Smooth muscle cell (in vitro differentiated cells): ENCODE measurements around the gene OPHN1. TPM values are rescaled to one million over a fixed set of nuclear protein-coding genes. Genes with fewer than 3 reads are reported as not detected.

Experiments
- DNase-seq: peaks from one replicate; lab custom pipeline; 2025; ENCODE audit not compliant: unreplicated experiment; lab: John Stamatoyannopoulos, UW
- H2AFZ ChIP-seq: fragments of 200-600 bp; sonication (generic); 2 replicates; pipeline ENCODE4 v1.6.0; 2016; ENCODE audit warnings: antibody characterized with exemption, low read depth, mild to moderate bottlenecking
- H3F3A ChIP-seq: fragments of 200-600 bp; sonication (generic); 2 replicates; pipeline ENCODE4 v1.6.0; 2017; ENCODE audit warnings: antibody characterized with exemption, low read depth
- H3K27ac ChIP-seq: fragments of 200-600 bp; sonication (generic); 2 replicates; pipeline ENCODE4 v1.5.1; 2016; ENCODE audit warnings: low read depth, mild to moderate bottlenecking
- H3K27me3 ChIP-seq: fragments of 200-600 bp; sonication (generic); 2 replicates; pipeline ENCODE4 v1.6.1; 2016; ENCODE audit warnings: low read depth, mild to moderate bottlenecking
- H3K36me3 ChIP-seq: fragments of 200-600 bp; sonication (generic); 2 replicates; pipeline ENCODE4 v1.5.1; 2016; ENCODE audit warnings: low read depth
- H3K4me1 ChIP-seq: fragments of 200-600 bp; sonication (generic); 2 replicates; pipeline ENCODE4 v1.5.1; 2016; ENCODE audit warnings: low read depth
- H3K4me2 ChIP-seq: fragments of 200-600 bp; sonication (generic); 2 replicates; pipeline ENCODE4 v1.6.0; 2016; ENCODE audit warnings: mild to moderate bottlenecking
- H3K4me3 ChIP-seq: fragments of 200-600 bp; sonication (generic); 2 replicates; pipeline ENCODE4 v1.5.1; 2016; ENCODE audit warnings: mild to moderate bottlenecking
- H3K79me2 ChIP-seq: fragments of 200-600 bp; sonication (generic); 2 replicates; pipeline ENCODE4 v1.6.0; 2016; ENCODE audit warnings: low read depth, mild to moderate bottlenecking
- H3K9ac ChIP-seq: fragments of 200-600 bp; sonication (generic); 2 replicates; pipeline ENCODE4 v1.6.0; 2016; ENCODE audit warnings: low read depth
- H3K9me3 ChIP-seq: fragments of 200-600 bp; sonication (generic); replicated peaks from 2 replicates; pipeline ENCODE4 v1.5.1; 2016; ENCODE audit warnings: low read depth
- H4K20me1 ChIP-seq: fragments of 200-600 bp; sonication (generic); 2 replicates; pipeline ENCODE4 v1.6.0; 2016; ENCODE audit warnings: low read depth
- CTCF ChIP-seq: fragments of 200-600 bp; sonication (generic); IDR thresholded peaks from 2 replicates; pipeline ENCODE4 v1.5.1; 2017; ENCODE audit warnings: borderline replicate concordance, mild to moderate bottlenecking, antibody characterized with exemption; ENCODE audit not compliant: insufficient read depth, poor library complexity, severe bottlenecking
- WGBS: methylation state at CpG from one replicate; pipeline ENCODE4 v1.1.7; 2016; ENCODE audit warnings: low lambda C conversion rate; 5-methylcytosine and 5-hydroxymethylcytosine counted together
- polyA plus RNA-seq: library from polyadenylated mRNA; unstranded; fragments of >200 nt; fragmentation: Nextera tagmentation; extraction: Ambion mirVana; gene quantifications from 2 replicates; pipeline ENCODE4 v1.2.1, GENCODE V29; 2016
- total RNA-seq: library from RNA; depleted of rRNA; stranded (reverse); fragments of >200 nt; gene quantifications from 2 replicates; pipeline ENCODE4 v1.2.3, GENCODE V29; 2014

OPHN1 gene
- total and polyA plus RNA-seq, 2 experiments from 2014 or later, result 1.1 to 2.3 TPM

GRCh38 chrX:68416592-68416991, 16.7 kb downstream of the OPHN1 start:
- H3K4me1 ChIP-seq, result no peaks in the 10 kb centered on the region
- no peaks in the 10 kb centered on the region for H3K27me3 ChIP-seq
- no peaks in the 10 kb centered on the region for H3K79me2 ChIP-seq
- TF ChIP-seq CTCF, result no peak
- no peak overlapping the region for H3K4me2 ChIP-seq
- H4K20me1 ChIP-seq, result no peaks in the 10 kb centered on the region
- no peak overlapping the region for H2AFZ ChIP-seq
- H3K36me3 ChIP-seq, result no peaks in the 10 kb centered on the region
- DNase-seq, result no peak
- H3K4me3 ChIP-seq, result no peak overlapping the region
- H3F3A ChIP-seq, result no peaks in the 10 kb centered on the region
- WGBS, result 68% methylated on average over 3 of the region's 3 CpGs
- no peak overlapping the region for H3K9ac ChIP-seq
- H3K27ac ChIP-seq, result no peak overlapping the region
- no peaks in the 10 kb centered on the region for H3K9me3 ChIP-seq

DNA sequence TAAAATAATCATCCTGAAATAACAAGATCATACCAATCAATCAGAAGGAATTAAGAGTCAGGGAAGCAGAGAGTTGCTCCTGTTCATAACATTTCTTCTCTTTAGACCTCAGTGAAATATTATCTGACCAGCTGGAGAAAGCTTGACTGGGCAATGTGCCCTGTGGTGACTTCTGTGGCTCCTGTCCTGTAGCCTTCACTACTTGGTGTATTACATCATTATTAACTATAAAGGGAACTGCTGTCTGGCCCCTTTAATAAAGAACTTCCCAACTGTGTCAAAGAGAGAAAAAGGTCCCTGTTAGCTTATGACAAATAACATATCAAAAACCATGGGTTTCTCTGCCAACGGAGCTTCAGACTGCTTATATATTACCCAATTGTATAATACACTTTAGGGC, 18.0 kb downstream of the OPHN1 start:
- Histone ChIP-seq H3K27ac (no peak overlapping the region), H3F3A (no peaks in the 10 kb centered on the region), H3K4me2 (no peak overlapping the region), H3K9me3 (no peaks in the 10 kb centered on the region), H3K9ac (no peak overlapping the region), H3K79me2 (no peaks in the 10 kb centered on the region), H2AFZ (no peak overlapping the region), H3K4me3 (no peak overlapping the region), H4K20me1 (no peaks in the 10 kb centered on the region), H3K27me3 (no peaks in the 10 kb centered on the region), H3K4me1 (no peaks in the 10 kb centered on the region), H3K36me3 (no peaks in the 10 kb centered on the region)
- 64% methylated on average over 1 of the region's 1 CpG for WGBS
- no peak for DNase-seq
- no peak for TF ChIP-seq CTCF

DNA sequence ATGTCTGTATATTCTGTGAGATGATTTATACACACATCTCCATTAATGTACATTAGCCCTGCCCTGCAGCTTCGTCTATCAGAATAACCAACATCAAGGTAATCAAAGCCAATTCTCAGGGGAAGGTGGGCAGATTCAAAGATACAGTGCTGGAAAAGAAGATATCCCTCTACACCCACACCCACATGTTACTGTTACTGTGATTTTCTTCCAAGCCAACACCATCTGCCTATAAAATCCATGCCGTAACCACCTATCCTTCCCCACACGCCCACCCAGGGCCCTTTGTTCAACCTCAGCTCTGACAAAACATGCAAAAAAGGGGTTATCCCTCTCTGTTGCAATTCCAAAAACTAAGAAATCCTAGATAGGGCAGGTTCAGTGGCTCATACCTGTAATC, 20.0 kb downstream of the OPHN1 start:
- no peaks in the 10 kb centered on the region for H3K36me3 ChIP-seq
- no peak overlapping the region for H2AFZ ChIP-seq
- H4K20me1 ChIP-seq, result no peaks in the 10 kb centered on the region
- no peak for DNase-seq
- no peak overlapping the region for H3K4me3 ChIP-seq
- TF ChIP-seq CTCF, result no peak
- no peak overlapping the region for H3K4me2 ChIP-seq
- no peaks in the 10 kb centered on the region for H3K79me2 ChIP-seq
- no peaks in the 10 kb centered on the region for H3K9me3 ChIP-seq
- no peak overlapping the region for H3K9ac ChIP-seq
- no peaks in the 10 kb centered on the region for H3K4me1 ChIP-seq
- H3F3A ChIP-seq, result no peaks in the 10 kb centered on the region
- 83% methylated on average over 3 of the region's 3 CpGs for WGBS
- no peak overlapping the region for H3K27ac ChIP-seq
- H3K27me3 ChIP-seq, result no peaks in the 10 kb centered on the region

GRCh38 chrX:68411729-68412128, 21.6 kb downstream of the OPHN1 start:
- H3K36me3 ChIP-seq, result no peaks in the 10 kb centered on the region
- H3F3A ChIP-seq, result no peaks in the 10 kb centered on the region
- WGBS, result 47% methylated on average over 3 of the region's 3 CpGs
- H3K4me2 ChIP-seq, result no peak overlapping the region
- no peaks in the 10 kb centered on the region for H3K9me3 ChIP-seq
- no peak for DNase-seq
- no peaks in the 10 kb centered on the region for H3K4me1 ChIP-seq
- H3K4me3 ChIP-seq, result no peak overlapping the region
- no peak for TF ChIP-seq CTCF
- H3K27me3 ChIP-seq, result no peaks in the 10 kb centered on the region
- no peak overlapping the region for H3K27ac ChIP-seq
- no peaks in the 10 kb centered on the region for H3K79me2 ChIP-seq
- H4K20me1 ChIP-seq, result no peaks in the 10 kb centered on the region
- H2AFZ ChIP-seq, result no peak overlapping the region
- no peak overlapping the region for H3K9ac ChIP-seq
